ENCODE data around the gene RGL2.
"Not testable (repeated sequence)": the region's sequence is repeated elsewhere in the genome, so short reads cannot be mapped to it uniquely, and the experiment has no call there.

RGL2 gene

DNA sequence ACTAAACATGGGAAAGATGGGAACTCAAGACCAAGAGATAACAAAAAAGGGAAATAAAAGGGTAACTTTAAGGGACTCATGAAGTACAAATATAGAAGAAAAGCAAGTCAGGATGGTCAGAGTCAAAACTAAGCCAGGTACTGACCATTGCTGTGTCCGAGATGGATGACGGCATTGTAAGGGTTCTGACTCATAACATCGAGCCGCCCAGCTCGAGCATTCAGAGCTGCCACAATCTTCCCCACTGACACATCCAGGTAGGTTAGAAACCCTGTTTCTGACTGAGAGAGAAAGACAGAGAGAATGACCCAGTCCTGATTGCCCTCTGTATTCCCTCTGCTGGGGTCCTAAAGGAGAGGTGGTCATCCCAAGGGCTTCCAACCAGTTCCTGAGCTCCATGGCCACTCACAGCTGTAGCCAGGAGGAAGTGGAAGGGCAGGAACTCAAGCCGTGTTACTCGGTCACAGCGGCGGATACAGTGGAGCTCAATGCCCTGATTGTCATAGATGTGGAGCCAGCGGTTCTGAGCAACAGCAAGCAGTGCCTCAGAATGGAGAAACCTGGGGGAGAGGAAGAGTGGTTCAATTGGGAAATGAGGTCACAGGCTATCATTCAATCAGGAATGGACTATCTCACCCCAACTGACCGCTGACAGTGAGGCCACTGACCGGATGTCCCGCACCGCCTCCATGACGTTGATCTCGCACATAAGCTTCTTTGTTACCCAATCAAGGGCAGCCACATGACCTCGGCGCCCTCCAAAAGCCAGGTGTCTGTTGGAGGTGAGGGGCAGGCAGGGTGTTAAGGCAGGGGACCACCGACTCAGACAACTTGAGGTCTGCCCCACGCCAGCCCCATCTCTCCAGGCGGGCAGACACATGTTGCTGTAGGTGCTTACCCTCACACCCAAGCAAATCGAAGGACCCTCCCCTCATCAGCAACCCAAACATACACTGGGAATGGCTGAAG is 11.5 kb downstream of the RGL2 start:
- no peak for TF ChIP-seq CTCF (IDR thresholded peaks at IDR 0.05; ENCODE audit: low read length, missing control alignments)
- H3K4me3 ChIP-seq (replicated peaks; ENCODE audit: low read depth, low read length) = no peak overlapping the region
- DNase-seq (ENCODE audit: low read depth) = no peak

- DNase-seq (ENCODE audit: low read depth); H3K4me3 ChIP-seq (replicated peaks; ENCODE audit: low read depth, low read length): not testable (repeated sequence)
Observed at GRCh38 chr6:33285214-33285613, 13.5 kb downstream of the RGL2 start.

GRCh38 chr6:33280539-33280938 is 18.2 kb downstream of the RGL2 start:
- no peak overlapping the region for H3K4me3 ChIP-seq (replicated peaks; ENCODE audit: low read depth, low read length)
- DNase-seq (ENCODE audit: low read depth) = no peak
- no peak for TF ChIP-seq CTCF (IDR thresholded peaks at IDR 0.05; ENCODE audit: low read length, missing control alignments)

DNA sequence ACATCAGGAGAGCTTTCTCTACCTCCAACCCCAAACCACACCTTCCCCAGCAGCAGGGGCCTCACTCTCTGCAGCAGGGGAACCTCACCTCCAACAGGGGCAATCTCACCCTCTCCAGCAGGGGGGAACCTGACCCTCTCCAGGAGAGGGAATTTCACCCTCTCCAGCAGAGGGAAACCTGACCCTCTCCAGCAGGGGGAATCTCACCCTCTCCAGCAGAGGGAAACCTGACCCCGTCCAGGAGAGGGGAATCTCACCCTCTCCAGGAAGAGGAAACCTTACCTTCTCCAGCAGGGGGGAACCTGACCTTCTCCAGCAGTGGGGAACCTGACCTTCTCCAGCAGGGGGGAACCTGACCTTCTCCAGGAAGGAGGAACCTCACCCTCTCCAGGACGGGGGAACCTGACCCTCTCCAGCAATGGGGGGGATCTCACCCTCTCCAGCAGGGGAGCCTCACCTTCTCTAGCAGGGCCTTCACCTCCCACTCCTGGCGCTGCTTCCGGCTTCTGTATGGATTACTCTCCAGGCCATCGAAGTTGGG is 18.7 kb downstream of the RGL2 start:
- no peak overlapping the region for H3K4me3 ChIP-seq (replicated peaks; ENCODE audit: low read depth, low read length)
- TF ChIP-seq CTCF (IDR thresholded peaks at IDR 0.05; ENCODE audit: low read length, missing control alignments) = peak; percentile 69
- peak; percentile 65 for DNase-seq (ENCODE audit: low read depth)

DNA sequence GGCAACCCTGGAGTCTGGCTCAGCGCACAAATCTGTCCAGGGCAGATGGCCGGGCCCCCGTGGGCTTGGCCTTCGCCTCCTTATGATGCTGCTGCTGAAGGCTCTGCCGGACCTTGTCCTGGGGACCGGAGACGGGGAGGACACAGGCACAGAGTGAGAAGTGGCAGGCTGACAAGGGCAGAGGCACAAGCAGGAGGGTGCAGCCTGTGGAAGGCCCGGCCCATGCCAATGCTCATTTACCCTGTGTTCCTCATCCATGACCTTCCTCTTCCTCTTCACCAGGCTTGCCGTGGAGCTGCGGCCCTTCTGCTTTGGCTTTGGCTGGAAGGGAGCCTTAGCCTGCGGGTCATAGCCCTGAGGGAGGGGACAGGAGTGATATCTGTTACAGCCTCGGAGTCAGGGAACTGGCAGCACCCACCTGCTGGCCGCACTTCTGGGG is 19.5 kb downstream of the RGL2 start:
- H3K4me3 ChIP-seq (replicated peaks; ENCODE audit: low read depth, low read length) = no peak overlapping the region
- DNase-seq (ENCODE audit: low read depth) = no peak
- no peak for TF ChIP-seq CTCF (IDR thresholded peaks at IDR 0.05; ENCODE audit: low read length, missing control alignments)

- no peak overlapping the region for H3K4me3 ChIP-seq (replicated peaks; ENCODE audit: low read depth, low read length)
- TF ChIP-seq CTCF (IDR thresholded peaks at IDR 0.05; ENCODE audit: low read length, missing control alignments) = no peak
- DNase-seq (ENCODE audit: low read depth) = no peak
Observed at GRCh38 chr6:33278810-33279209, 19.9 kb downstream of the RGL2 start.

- no peak overlapping the region for H3K4me3 ChIP-seq (replicated peaks; ENCODE audit: low read depth, low read length)
- DNase-seq (ENCODE audit: low read depth) = no peak
- TF ChIP-seq CTCF (IDR thresholded peaks at IDR 0.05; ENCODE audit: low read length, missing control alignments) = no peak
Observed at GRCh38 chr6:33278392-33278741, 20.4 kb downstream of the RGL2 start.

All from fibroblast of pulmonary artery (primary cell).